Astrocyte (in vitro differentiated cells and primary cell): ENCODE measurements around the gene SLC25A5. TPM values are rescaled to one million over a fixed set of nuclear protein-coding genes. Genes with fewer than 3 reads are reported as not detected.

Experiments
- DNase-seq: peaks from one replicate; pipeline ENCODE4 v3.0.0-alpha.2; 2010; ENCODE audit warnings: low read depth
- FAIRE-seq: peaks from 2 replicates; lab custom pipeline; 2011; peaks lifted over from hg19 to GRCh38; lab: Jason Lieb, UNC
- H2AFZ ChIP-seq: 2 replicates; pipeline ENCODE4 v1.6.0; 2012; ENCODE audit warnings: low read depth, low read length, inconsistent platforms
- H3K27ac ChIP-seq: 2 replicates; pipeline ENCODE4 v1.5.1; 2011; ENCODE audit warnings: low read depth, low read length, inconsistent platforms
- H3K27me3 ChIP-seq: 2 replicates; pipeline ENCODE4 v1.6.0; 2011; ENCODE audit warnings: low read length, inconsistent platforms; ENCODE audit not compliant: insufficient read depth
- H3K36me3 ChIP-seq: 2 replicates; pipeline ENCODE4 v1.5.1; 2011; ENCODE audit warnings: low read length, inconsistent platforms; ENCODE audit not compliant: insufficient read depth
- H3K4me1 ChIP-seq: 2 replicates; pipeline ENCODE4 v1.5.1; 2011; ENCODE audit warnings: low read length, inconsistent platforms; ENCODE audit not compliant: insufficient read depth
- H3K4me2 ChIP-seq: 2 replicates; pipeline ENCODE4 v1.6.0; 2012; ENCODE audit warnings: low read length, inconsistent platforms
- H3K4me3 ChIP-seq: 2 replicates; pipeline ENCODE4 v1.5.1; 2011; ENCODE audit warnings: low read depth, mild to moderate bottlenecking, low read length, inconsistent platforms; ENCODE audit not compliant: insufficient read depth
- H3K79me2 ChIP-seq: 2 replicates; pipeline ENCODE4 v1.6.0; 2012; ENCODE audit warnings: mild to moderate bottlenecking, low read length, inconsistent platforms; ENCODE audit not compliant: insufficient read depth
- H3K9ac ChIP-seq: 2 replicates; pipeline ENCODE4 v1.6.0; 2012; ENCODE audit warnings: mild to moderate bottlenecking, low read length, inconsistent platforms
- H3K9me3 ChIP-seq: 2 replicates; pipeline ENCODE4 v1.5.1; 2012; ENCODE audit warnings: low read depth, mild to moderate bottlenecking, low read length, inconsistent platforms; ENCODE audit not compliant: insufficient read depth
- H4K20me1 ChIP-seq: 2 replicates; pipeline ENCODE4 v1.6.0; 2012; ENCODE audit warnings: low read length, inconsistent platforms; ENCODE audit not compliant: insufficient read depth
- H3K27ac Mint-ChIP-seq: one replicate; pipeline ENCODE4 v1.8.0; 2021; ENCODE audit warnings: mild to moderate bottlenecking, mixed read lengths; ENCODE audit not compliant: unreplicated experiment
- H3K27me3 Mint-ChIP-seq: one replicate; pipeline ENCODE4 v1.8.0; 2021; ENCODE audit warnings: low read depth, mixed read lengths; ENCODE audit not compliant: unreplicated experiment
- H3K36me3 Mint-ChIP-seq: one replicate; pipeline ENCODE4 v1.8.0; 2021; ENCODE audit warnings: low read depth, mixed read lengths; ENCODE audit not compliant: unreplicated experiment
- H3K4me1 Mint-ChIP-seq: one replicate; pipeline ENCODE4 v1.8.0; 2021; ENCODE audit warnings: low read depth, mixed read lengths; ENCODE audit not compliant: unreplicated experiment
- H3K4me3 Mint-ChIP-seq: one replicate; pipeline ENCODE4 v1.8.0; 2021; ENCODE audit warnings: mild to moderate bottlenecking, moderate library complexity, mixed read lengths; ENCODE audit not compliant: unreplicated experiment
- H3K9me3 Mint-ChIP-seq: one replicate; pipeline ENCODE4 v1.8.0; 2021; ENCODE audit warnings: mild to moderate bottlenecking, mixed read lengths; ENCODE audit not compliant: unreplicated experiment
- CTCF ChIP-seq: IDR thresholded peaks from 2 replicates; pipeline ENCODE4 v1.5.1; 2011; ENCODE audit warnings: low read depth, mild to moderate bottlenecking, inconsistent platforms, low read length, moderate library complexity; ENCODE audit not compliant: insufficient read depth
- EZH2 ChIP-seq: IDR thresholded peaks from 2 replicates; pipeline ENCODE4 v1.6.1; 2012; ENCODE audit warnings: mild to moderate bottlenecking, low read length, inconsistent platforms; ENCODE audit not compliant: insufficient read depth
- total RNA-seq: library from RNA; stranded (reverse); gene quantifications from 2 replicates; pipeline ENCODE4 v1.2.1, GENCODE V29; 2021

SLC25A5 gene
- total RNA-seq, 1 donor from 2014 or later = 176 TPM

GRCh38 chrX:119516157-119516702 is 48.0 kb downstream of the SLC25A5 start:
- TF ChIP-seq CTCF (peak; percentile 60), EZH2 (no peak)
- H3K27me3 Mint-ChIP-seq = peaks cover 6% of the 10 kb centered on the region
- no peak overlapping the region for H3K4me3 Mint-ChIP-seq
- no peaks in the 10 kb centered on the region for H3K36me3 ChIP-seq
- no peaks in the 10 kb centered on the region for H3K4me1 Mint-ChIP-seq
- no peak overlapping the region for H3K4me3 ChIP-seq
- peak; percentile 91 for FAIRE-seq
- H4K20me1 ChIP-seq = no peaks in the 10 kb centered on the region
- no peak overlapping the region for H3K27ac ChIP-seq
- H3K4me2 ChIP-seq = no peak overlapping the region
- no peaks in the 10 kb centered on the region for H3K36me3 Mint-ChIP-seq
- H3K9me3 Mint-ChIP-seq = no peaks in the 10 kb centered on the region
- H3K27ac Mint-ChIP-seq = no peak overlapping the region
- H3K27me3 ChIP-seq = no peaks in the 10 kb centered on the region
- peak; percentile 18 for DNase-seq
- H3K4me1 ChIP-seq = no peaks in the 10 kb centered on the region
- peak overlapping the region; percentile 54 for H2AFZ ChIP-seq
- no peaks in the 10 kb centered on the region for H3K79me2 ChIP-seq
- no peak overlapping the region for H3K9ac ChIP-seq
- H3K9me3 ChIP-seq = no peaks in the 10 kb centered on the region

GRCh38 chrX:119518371-119518770 is 50.1 kb downstream of the SLC25A5 start:
- DNase-seq = no peak

More at GRCh38 chrX:119518371-119518770, 50.1 kb downstream of the SLC25A5 start:
- peaks cover 4% of the 10 kb centered on the region for H3K27me3 Mint-ChIP-seq
- H3K4me1 Mint-ChIP-seq = no peaks in the 10 kb centered on the region
- Histone ChIP-seq H3K36me3 (no peaks in the 10 kb centered on the region), H2AFZ (no peak overlapping the region), H4K20me1 (no peaks in the 10 kb centered on the region), H3K79me2 (no peaks in the 10 kb centered on the region), H3K4me1 (no peaks in the 10 kb centered on the region), H3K4me3 (no peak overlapping the region), H3K27ac (no peak overlapping the region), H3K9ac (no peak overlapping the region), H3K9me3 (no peaks in the 10 kb centered on the region), H3K4me2 (no peak overlapping the region), H3K27me3 (no peaks in the 10 kb centered on the region)
- no peak for FAIRE-seq
- no peak for TF ChIP-seq EZH2
- no peak for TF ChIP-seq CTCF
- H3K36me3 Mint-ChIP-seq = no peaks in the 10 kb centered on the region
- no peak overlapping the region for H3K27ac Mint-ChIP-seq
- H3K9me3 Mint-ChIP-seq = no peaks in the 10 kb centered on the region
- no peak overlapping the region for H3K4me3 Mint-ChIP-seq

Other genes starting within 250 kb of the SLC25A5 start
- 118 and 120 TPM in 2 replicates for gene PGRMC1, start 232.2 kb upstream of the SLC25A5 start, total RNA-seq
- gene SLC25A43, start 69.1 kb upstream of the SLC25A5 start, total RNA-seq = 11.6 and 13.3 TPM in 2 replicates
- gene STEEP1, start 97.0 kb downstream of the SLC25A5 start, total RNA-seq = 19.2 and 22.1 TPM in 2 replicates
- gene UBE2A, start 106.1 kb downstream of the SLC25A5 start, total RNA-seq = 75.9 and 78.9 TPM in 2 replicates
- 10.8 and 11.6 TPM in 2 replicates for gene NKRF, start 138.0 kb downstream of the SLC25A5 start, total RNA-seq
- gene SEPTIN6, start 224.7 kb downstream of the SLC25A5 start, total RNA-seq = 24.7 and 25.3 TPM in 2 replicates